ENCODE results near the gene CACNA1D.

DNA sequence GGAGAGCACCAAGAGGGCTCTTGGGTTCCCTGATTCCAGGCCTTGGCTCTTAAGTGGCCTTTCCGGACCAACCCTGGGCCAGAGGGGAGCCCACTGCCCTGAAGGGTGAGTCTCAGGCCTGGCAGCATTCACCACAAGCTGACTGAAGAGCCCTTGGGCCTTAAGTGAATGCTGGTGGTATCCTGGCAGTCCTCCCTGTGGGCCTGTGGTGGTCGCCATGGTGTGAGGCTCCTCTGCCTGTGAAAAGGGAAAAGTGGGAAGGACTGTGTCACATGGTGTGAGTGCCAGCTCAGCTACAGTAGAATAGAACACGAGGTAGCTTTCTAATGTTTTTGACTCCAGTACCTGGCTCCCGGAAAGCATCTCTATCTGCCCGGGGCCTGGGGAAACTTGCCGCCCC lies 336.5 kb downstream of the CACNA1D start:
- TF ChIP-seq CTCF (IDR thresholded peaks at IDR 0.05) (no peak), POLR2A (IDR thresholded peaks at IDR 0.05) (no peak)
